Measurements from ENCODE around the gene IL20. TPM values are rescaled to one million over a fixed set of nuclear protein-coding genes. Genes with fewer than 3 reads are reported as not detected.

IL20 gene
- polyA plus RNA-seq, 1 donor from 2014 or later, result not detected

GRCh38 chr1:206875752-206876377 lies 10.4 kb downstream of the IL20 start:
- no peaks in the 10 kb centered on the region for H3K27me3 ChIP-seq (ENCODE audit: insufficient read depth, low read depth, low read length)
- no peak overlapping the region for H3K9ac ChIP-seq (ENCODE audit: low read length)
- no peak overlapping the region for H3K4me2 ChIP-seq (ENCODE audit: low read length)
- H3K27ac ChIP-seq (ENCODE audit: low read length), result no peak overlapping the region
- H3K9me3 ChIP-seq (ENCODE audit: low read length), result no peaks in the 10 kb centered on the region
- no peaks in the 10 kb centered on the region for H3K79me2 ChIP-seq (replicated peaks; ENCODE audit: insufficient read depth, low read length)
- no peaks in the 10 kb centered on the region for H3K9me2 ChIP-seq (ENCODE audit: insufficient read depth, low read length)
- H4K20me1 ChIP-seq (ENCODE audit: insufficient read depth), result no peaks in the 10 kb centered on the region
- H3F3A ChIP-seq (ENCODE audit: insufficient read depth, low read length, poor library complexity, severe bottlenecking), result no peaks in the 10 kb centered on the region
- H2AFZ ChIP-seq (ENCODE audit: low read depth, low read length), result no peak overlapping the region
- no peaks in the 10 kb centered on the region for H3K36me3 ChIP-seq (ENCODE audit: insufficient read depth, low read length)
- no peak overlapping the region for H3K4me3 ChIP-seq (ENCODE audit: low read length)
- TF ChIP-seq MXI1 (conservative IDR thresholded peaks at IDR 0.05; ENCODE audit: poor library complexity, severe bottlenecking), result no peak
- TF ChIP-seq TAF1 (IDR thresholded peaks at IDR 0.05; ENCODE audit: low read depth), result no peak
- no peak for TF ChIP-seq POLR2AphosphoS5 (IDR thresholded peaks at IDR 0.05)
- TF ChIP-seq EZH2 (IDR thresholded peaks at IDR 0.05; ENCODE audit: borderline replicate concordance, insufficient read depth, low read length, poor library complexity, severe bottlenecking), result no peak
- no peak for TF ChIP-seq REST (IDR thresholded peaks at IDR 0.05; ENCODE audit: borderline replicate concordance)
- TF ChIP-seq CTCF (IDR thresholded peaks at IDR 0.05; ENCODE audit: poor library complexity, severe bottlenecking), result no peak
- no peak for TF ChIP-seq EP300 (conservative IDR thresholded peaks at IDR 0.05; ENCODE audit: poor library complexity, severe bottlenecking)
- TF ChIP-seq RAD21 (conservative IDR thresholded peaks at IDR 0.05), result no peak
- TF ChIP-seq SMC3 (conservative IDR thresholded peaks at IDR 0.05; ENCODE audit: poor library complexity), result no peak

GRCh38 chr1:206878456-206878855 lies 13.0 kb downstream of the IL20 start:
- no peaks in the 10 kb centered on the region for H3K9me3 ChIP-seq (ENCODE audit: low read length)
- no peaks in the 10 kb centered on the region for H3K9me2 ChIP-seq (ENCODE audit: insufficient read depth, low read length)
- no peak overlapping the region for H3K4me2 ChIP-seq (ENCODE audit: low read length)
- no peaks in the 10 kb centered on the region for H3K79me2 ChIP-seq (replicated peaks; ENCODE audit: insufficient read depth, low read length)
- H3F3A ChIP-seq (ENCODE audit: insufficient read depth, low read length, poor library complexity, severe bottlenecking), result no peaks in the 10 kb centered on the region
- no peak overlapping the region for H3K27ac ChIP-seq (ENCODE audit: low read length)
- no peaks in the 10 kb centered on the region for H3K27me3 ChIP-seq (ENCODE audit: insufficient read depth, low read depth, low read length)
- TF ChIP-seq RAD21 (conservative IDR thresholded peaks at IDR 0.05), result no peak
- no peak for TF ChIP-seq TAF1 (IDR thresholded peaks at IDR 0.05; ENCODE audit: low read depth)
- TF ChIP-seq POLR2AphosphoS5 (IDR thresholded peaks at IDR 0.05), result no peak
- no peak overlapping the region for H3K4me3 ChIP-seq (ENCODE audit: low read length)
- no peak overlapping the region for H3K9ac ChIP-seq (ENCODE audit: low read length)
- H2AFZ ChIP-seq (ENCODE audit: low read depth, low read length), result no peak overlapping the region
- H4K20me1 ChIP-seq (ENCODE audit: insufficient read depth), result no peaks in the 10 kb centered on the region
- H3K36me3 ChIP-seq (ENCODE audit: insufficient read depth, low read length), result no peaks in the 10 kb centered on the region
